ENCODE results near the gene PLEKHJ1. TPM values are rescaled to one million over a fixed set of nuclear protein-coding genes. Genes with fewer than 3 reads are reported as not detected.

PLEKHJ1 gene
- total RNA-seq, 1 experiment from 2014 or later: 73.7 TPM

GRCh38 chr19:2251106-2252054, 15.3 kb upstream of the PLEKHJ1 start:
- BruUV-seq (replicated peaks): no TSS peak
- Histone ChIP-seq H3K36me3 (ENCODE audit: insufficient read depth, low read length, poor library complexity, severe bottlenecking) (peaks cover 15% of the 10 kb centered on the region), H3K9me3 (ENCODE audit: low read depth, low read length, poor library complexity, severe bottlenecking) (no peaks in the 10 kb centered on the region), H3K27ac (ENCODE audit: low read depth, low read length, poor library complexity, severe bottlenecking) (no peak overlapping the region), H3K4me3 (ENCODE audit: low read depth, low read length, poor library complexity, severe bottlenecking) (no peak overlapping the region), H3K27me3 (replicated peaks; ENCODE audit: insufficient read depth, low read depth, low read length, poor library complexity) (no peaks in the 10 kb centered on the region), H3K4me1 (ENCODE audit: insufficient read depth, low read length, poor library complexity, severe bottlenecking) (no peaks in the 10 kb centered on the region)
- no peak for TF ChIP-seq CTCF (conservative IDR thresholded peaks at IDR 0.05; ENCODE audit: low read depth, low read length)
- no peak for TF ChIP-seq EZH2 (IDR thresholded peaks at IDR 0.05; ENCODE audit: borderline replicate concordance, low read depth, low read length, poor library complexity, severe bottlenecking)
- ChIA-PET CTCF (no interaction called here), POLR2A (ENCODE audit: low non-redundant PET) (no interaction called here)
- intact Hi-C loops (cut with micrococcal nuclease; ENCODE audit: unreplicated experiment): no loop called here
- DNase-seq (ENCODE audit: low spot score): no peak

GRCh38 chr19:2250766-2251105, 14.6 kb upstream of the PLEKHJ1 start:
- POLR2A ChIA-PET (ENCODE audit: low non-redundant PET): interaction anchor here (0.6 kb wide), 1 partner anchor 24 kb away, joined by 3 read pairs; no protein-coding TSS in a partner anchor
- BruUV-seq (replicated peaks): no TSS peak

More at GRCh38 chr19:2250766-2251105, 14.6 kb upstream of the PLEKHJ1 start:
- DNase-seq (ENCODE audit: low spot score): no peak
- CTCF ChIA-PET: no interaction called here
- Histone ChIP-seq H3K9me3 (ENCODE audit: low read depth, low read length, poor library complexity, severe bottlenecking) (no peaks in the 10 kb centered on the region), H3K27ac (ENCODE audit: low read depth, low read length, poor library complexity, severe bottlenecking) (no peak overlapping the region), H3K4me1 (ENCODE audit: insufficient read depth, low read length, poor library complexity, severe bottlenecking) (no peaks in the 10 kb centered on the region), H3K4me3 (ENCODE audit: low read depth, low read length, poor library complexity, severe bottlenecking) (no peak overlapping the region), H3K36me3 (ENCODE audit: insufficient read depth, low read length, poor library complexity, severe bottlenecking) (peaks cover 22% of the 10 kb centered on the region), H3K27me3 (replicated peaks; ENCODE audit: insufficient read depth, low read depth, low read length, poor library complexity) (no peaks in the 10 kb centered on the region)
- intact Hi-C loops (cut with micrococcal nuclease; ENCODE audit: unreplicated experiment): no loop called here
- no peak for TF ChIP-seq CTCF (conservative IDR thresholded peaks at IDR 0.05; ENCODE audit: low read depth, low read length)
- TF ChIP-seq EZH2 (IDR thresholded peaks at IDR 0.05; ENCODE audit: borderline replicate concordance, low read depth, low read length, poor library complexity, severe bottlenecking): no peak
